Subcutaneous adipose tissue (tissue), 4 donors: Measurements from ENCODE around the gene EHBP1L1. TPM values are rescaled to one million over a fixed set of nuclear protein-coding genes. Genes with fewer than 3 reads are reported as not detected.

Experiments
- total RNA-seq, 4 donors: library from RNA; depleted of rRNA; stranded (reverse); fragments of >200 nt; gene quantifications; one replicate each; pipeline ENCODE4 v1.1.0, GENCODE V29; 2016
- TF ChIP-seq, protein P1 (sequence below): fragments of 450-650 bp; IDR thresholded peaks from one replicate; pipeline ENCODE4 v1.5.1; 2016; ENCODE audit warnings: low read depth, mild to moderate bottlenecking, control low read depth, antibody characterized with exemption, moderate library complexity

The EHBP1L1 gene
- total RNA-seq, 4 donors from 2014 or later = 27.1 to 79.5 (median 45.7) TPM

DNA sequence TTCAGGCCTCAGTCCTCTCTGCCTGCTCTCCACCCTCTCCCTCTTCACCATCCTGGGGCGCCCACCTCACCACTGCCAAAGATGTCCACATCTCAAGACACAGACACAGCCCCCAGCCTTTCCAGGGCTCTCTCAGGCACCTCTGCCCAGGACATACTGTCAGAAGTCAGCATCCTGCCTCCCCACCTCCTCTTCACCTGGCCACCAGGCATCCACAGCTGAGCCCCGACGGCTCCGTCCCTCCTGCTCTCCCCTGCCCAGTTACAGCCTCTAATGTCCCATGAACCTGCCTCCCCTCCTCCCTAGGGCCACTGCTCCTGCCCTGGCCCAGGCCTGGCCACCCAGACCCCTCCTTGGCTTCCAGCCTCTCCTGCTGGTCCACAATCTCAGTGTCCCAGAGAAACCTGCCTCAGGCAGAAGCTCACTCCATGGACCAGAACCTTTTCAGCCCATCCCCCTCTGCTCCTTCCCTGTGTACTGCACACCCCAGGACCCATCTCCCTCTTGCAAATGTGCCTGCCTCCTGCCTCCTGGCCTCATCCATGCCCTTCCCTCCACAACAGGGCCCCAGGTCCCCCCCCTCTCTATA lies 20.9 kb upstream of the EHBP1L1 start:
- TF ChIP-seq, protein P1, sequence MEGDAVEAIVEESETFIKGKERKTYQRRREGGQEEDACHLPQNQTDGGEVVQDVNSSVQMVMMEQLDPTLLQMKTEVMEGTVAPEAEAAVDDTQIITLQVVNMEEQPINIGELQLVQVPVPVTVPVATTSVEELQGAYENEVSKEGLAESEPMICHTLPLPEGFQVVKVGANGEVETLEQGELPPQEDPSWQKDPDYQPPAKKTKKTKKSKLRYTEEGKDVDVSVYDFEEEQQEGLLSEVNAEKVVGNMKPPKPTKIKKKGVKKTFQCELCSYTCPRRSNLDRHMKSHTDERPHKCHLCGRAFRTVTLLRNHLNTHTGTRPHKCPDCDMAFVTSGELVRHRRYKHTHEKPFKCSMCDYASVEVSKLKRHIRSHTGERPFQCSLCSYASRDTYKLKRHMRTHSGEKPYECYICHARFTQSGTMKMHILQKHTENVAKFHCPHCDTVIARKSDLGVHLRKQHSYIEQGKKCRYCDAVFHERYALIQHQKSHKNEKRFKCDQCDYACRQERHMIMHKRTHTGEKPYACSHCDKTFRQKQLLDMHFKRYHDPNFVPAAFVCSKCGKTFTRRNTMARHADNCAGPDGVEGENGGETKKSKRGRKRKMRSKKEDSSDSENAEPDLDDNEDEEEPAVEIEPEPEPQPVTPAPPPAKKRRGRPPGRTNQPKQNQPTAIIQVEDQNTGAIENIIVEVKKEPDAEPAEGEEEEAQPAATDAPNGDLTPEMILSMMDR = no peak

DNA sequence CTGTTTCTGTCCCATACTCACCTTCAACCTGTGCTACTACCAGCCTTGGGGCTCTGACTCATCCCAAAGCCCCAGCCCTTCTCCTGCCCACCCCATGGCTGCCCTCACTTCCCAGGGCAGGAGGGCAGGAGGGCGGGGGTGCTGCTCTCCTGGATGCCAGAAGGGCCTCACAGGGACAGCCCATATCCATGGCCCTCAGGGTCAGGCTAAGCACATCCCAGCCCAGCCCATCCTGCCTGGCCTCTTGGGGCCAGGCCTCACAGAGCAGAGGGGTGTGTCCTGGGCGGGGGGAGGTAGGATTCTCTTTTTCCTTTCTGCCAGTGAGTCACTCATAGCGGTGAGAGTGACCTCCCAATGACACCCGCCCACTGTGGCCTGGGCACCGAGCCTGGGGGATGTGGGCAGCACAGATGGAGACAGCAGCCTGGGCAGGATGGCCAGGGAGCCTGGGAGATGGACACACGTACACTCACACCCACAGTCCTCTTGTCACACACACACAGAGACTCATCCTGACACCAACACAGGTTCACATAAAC lies 20.1 kb upstream of the EHBP1L1 start:
- TF ChIP-seq, protein P1 = no peak

DNA sequence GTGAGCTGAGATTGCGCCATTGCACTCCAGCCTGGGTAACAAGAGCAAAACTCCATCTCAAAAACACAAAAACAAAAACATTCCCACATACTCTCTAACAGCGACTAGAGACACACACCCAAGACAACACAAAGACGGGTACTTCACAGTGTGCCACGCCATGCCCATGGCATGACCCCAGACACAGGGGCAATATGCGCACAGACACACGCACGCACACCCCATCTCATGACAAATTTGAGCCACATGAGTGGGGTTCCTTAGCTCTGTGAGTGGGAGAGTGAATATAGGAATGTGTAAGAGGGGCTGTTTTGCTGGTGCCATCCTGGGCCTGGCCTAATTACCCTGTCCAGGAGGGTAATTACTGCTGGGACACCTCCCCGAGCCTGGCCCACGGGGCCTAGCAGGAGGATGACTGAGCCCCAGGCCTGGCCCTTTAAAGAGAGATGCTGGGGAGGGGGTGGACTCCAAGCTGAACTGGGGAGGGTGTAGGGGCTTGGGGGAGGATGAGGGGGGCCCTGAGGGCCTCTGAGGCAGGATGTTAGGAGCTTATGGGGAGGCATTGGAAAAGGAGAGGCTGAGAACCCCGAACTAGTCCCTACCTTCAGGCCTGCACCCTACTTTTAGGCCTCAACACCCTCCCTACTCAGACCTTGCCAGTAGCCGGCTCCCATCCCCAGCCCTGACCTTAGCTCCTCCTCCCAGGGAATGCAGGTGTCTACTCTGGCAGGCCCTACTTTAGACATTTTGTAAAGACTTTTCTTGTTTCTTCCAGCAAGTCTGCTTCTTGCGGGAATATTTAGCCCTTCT lies 19.2 kb upstream of the EHBP1L1 start:
- TF ChIP-seq, protein P1 = no peak

DNA sequence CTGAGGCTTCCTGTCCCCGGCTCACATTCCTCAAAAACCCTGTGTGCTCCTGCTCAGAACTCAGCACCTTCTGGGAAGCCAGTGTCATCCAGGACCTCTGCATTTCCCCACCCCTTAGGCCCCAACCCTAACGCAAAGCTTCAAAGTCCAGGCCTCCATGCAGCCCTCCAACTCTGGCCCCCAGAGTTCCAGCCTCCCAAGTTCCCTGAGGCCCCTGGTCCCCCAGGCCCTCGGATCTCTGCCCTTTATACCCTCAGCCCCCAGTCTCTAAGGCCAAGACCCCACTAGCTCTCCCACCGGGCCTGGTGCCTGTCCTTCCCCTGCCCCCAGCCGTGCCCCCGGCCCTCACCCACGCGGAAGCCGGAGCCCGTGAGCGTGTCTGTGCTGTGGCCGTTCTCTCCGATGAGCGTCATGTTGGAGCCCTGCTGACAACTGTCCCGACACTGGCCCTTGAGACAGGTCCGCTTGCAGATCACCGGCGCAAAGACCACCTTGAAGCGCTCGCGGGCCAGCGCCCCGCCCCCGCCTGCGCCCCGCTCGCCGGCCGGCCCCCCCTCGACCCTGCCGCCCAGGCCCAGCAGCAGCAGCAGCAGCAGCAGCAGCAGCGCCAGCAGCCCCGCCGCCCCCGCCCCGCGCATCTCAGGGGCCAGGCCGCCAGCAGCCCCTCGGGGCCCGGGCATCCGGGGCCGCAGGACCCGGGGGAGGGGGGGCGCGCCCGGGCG lies 18.4 kb upstream of the EHBP1L1 start:
- TF ChIP-seq, protein P1 = no peak

DNA sequence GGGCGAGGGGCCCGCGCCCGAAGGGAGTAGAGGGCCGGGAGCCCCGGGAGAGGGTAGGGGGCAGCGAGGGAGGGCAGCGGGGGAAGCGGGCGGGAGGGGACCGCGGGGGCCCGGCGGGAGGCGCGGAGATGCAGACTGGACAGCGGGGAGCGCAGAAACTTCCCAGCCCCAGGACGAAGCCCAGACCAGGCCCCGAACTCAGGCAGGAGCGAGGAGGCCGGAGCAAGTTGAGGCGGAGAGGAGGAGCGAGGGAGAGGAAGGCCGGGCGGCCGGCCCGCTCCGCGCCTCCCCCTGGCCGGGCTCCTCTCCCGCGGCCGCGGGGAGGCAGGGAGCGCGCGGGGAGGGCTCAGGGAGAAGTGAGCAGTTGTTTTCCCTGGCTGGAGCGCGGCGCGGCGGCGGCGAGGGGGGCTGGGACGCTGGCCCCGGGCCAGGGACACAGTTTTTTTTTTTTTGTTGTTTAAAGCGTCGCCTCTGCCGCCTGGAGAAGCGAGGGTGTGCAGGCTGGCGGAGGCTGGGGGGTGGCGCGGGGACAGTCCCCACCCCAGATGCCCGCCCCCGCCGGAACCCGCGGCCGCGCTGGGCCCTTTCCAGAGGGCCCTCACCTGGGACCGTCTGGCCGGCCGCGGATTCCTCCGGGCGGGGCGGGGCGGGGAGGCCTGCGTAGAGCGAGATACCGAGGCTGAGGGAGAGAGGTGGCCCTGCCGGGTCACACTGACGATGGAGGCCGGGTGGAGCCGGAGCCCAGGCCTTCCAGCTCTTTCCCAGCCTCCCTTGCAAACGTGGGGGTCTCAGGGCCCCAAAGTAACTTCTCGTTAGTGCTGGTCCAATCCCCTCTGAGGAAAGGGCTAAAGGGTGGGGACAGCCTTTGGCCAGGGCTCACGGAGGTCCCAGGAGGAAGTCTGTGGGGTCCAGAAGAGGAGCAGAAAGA lies 17.6 kb upstream of the EHBP1L1 start, which contains the start of gene LTBP3:
LTBP3 (minus strand) TSS at position 358 of the 928 bp plus-strand sequence. CDS start 400 bp downstream, outside the sequence.
- TF ChIP-seq, protein P1 = no peak

DNA sequence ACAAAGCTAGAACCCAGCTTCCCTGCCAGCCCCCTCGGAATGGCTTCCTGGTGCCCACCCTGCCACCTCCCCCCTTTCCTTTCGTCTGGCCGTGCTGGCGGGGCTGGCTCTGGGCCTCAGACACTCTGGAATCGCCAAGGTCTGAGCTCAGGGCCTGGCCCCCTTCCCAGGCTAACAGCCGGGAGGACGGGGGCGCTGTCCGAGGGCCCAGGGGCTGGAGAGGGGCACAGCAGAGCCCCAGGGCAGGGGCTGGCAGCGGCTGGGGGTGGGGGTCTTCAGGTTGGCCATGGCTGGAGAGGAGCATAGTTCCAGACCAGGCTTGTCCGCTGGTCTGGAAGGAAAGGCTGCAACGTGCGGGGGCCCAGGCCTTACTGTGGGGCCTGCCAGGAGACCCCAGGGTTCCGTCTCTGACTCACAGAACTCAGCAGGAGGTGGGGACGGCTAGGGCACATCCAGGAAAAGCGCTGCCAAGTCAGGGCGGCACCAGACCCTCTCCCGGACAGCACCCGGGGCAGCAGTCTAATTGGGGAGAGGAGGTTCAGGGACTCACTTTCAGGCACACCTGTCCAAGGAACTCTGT lies 16.8 kb upstream of the EHBP1L1 start:
- TF ChIP-seq, protein P1 = no peak
